Tibial nerve (tissue), 3 donors: ENCODE measurements around the gene CSNK2B.

ENCODE experiments used
- POLR2A ChIP-seq, 2 donors: fragments of 450-650 bp; IDR thresholded peaks; one replicate each; pipeline ENCODE4 v1.6.1; 2017; ENCODE audit warnings: antibody characterized with exemption in 2 of 2, mild to moderate bottlenecking in 2 of 2, moderate library complexity in 2 of 2
- TF ChIP-seq, protein P1 (sequence below), 5 experiments: fragments of 200-600 bp in 3 of 5; fragments of 450-650 bp in 2 of 5; sonication (generic) in 3 of 5; IDR thresholded peaks; one replicate each; pipeline ENCODE4 v1.5.1; 2016 to 2019; ENCODE audit warnings: antibody characterized with exemption in 5 of 5, mild to moderate bottlenecking in 3 of 5, moderate library complexity in 2 of 5

DNA sequence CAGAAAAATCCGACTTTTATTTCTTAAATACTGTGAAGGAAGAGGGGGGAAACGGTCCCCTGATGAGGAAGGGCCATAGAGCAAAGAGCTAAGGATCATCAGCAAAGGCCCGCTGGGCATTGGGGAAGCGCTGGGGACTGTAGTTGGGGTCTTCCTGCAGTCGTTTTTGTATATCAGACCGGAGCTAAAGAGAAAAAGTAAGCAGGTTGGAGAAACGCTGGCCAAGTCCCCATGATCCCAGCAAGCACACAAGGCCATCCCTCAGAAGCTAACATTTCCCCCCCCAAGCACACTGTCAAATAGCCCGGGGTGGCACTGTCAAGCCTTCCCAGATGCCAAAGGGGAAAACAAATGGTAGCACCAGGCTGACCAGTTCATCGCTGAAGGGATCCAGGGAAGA is 26.8 kb upstream of the CSNK2B start:
- TF ChIP-seq, protein P1, sequence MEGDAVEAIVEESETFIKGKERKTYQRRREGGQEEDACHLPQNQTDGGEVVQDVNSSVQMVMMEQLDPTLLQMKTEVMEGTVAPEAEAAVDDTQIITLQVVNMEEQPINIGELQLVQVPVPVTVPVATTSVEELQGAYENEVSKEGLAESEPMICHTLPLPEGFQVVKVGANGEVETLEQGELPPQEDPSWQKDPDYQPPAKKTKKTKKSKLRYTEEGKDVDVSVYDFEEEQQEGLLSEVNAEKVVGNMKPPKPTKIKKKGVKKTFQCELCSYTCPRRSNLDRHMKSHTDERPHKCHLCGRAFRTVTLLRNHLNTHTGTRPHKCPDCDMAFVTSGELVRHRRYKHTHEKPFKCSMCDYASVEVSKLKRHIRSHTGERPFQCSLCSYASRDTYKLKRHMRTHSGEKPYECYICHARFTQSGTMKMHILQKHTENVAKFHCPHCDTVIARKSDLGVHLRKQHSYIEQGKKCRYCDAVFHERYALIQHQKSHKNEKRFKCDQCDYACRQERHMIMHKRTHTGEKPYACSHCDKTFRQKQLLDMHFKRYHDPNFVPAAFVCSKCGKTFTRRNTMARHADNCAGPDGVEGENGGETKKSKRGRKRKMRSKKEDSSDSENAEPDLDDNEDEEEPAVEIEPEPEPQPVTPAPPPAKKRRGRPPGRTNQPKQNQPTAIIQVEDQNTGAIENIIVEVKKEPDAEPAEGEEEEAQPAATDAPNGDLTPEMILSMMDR (IDR thresholded peaks at IDR 0.05): no peak
- no peak for TF ChIP-seq POLR2A (IDR thresholded peaks at IDR 0.05)
